Hepatocyte (in vitro differentiated cells): Measurements from ENCODE around the gene KIRREL3. TPM values are rescaled to one million over a fixed set of nuclear protein-coding genes. Genes with fewer than 3 reads are reported as not detected.

Experiments
- DNase-seq: peaks from one replicate; pipeline ENCODE4 v3.0.0-alpha.2; 2016; ENCODE audit warnings: low spot score
- H2AFZ ChIP-seq: fragments of 200-600 bp; sonication (generic); 2 replicates; pipeline ENCODE4 v1.6.0; 2016; ENCODE audit warnings: antibody characterized with exemption, mild to moderate bottlenecking
- H3K27ac ChIP-seq: fragments of 200-600 bp; sonication (generic); 2 replicates; pipeline ENCODE4 v1.5.1; 2016; ENCODE audit warnings: mild to moderate bottlenecking
- H3K27me3 ChIP-seq: fragments of 200-600 bp; sonication (generic); 2 replicates; pipeline ENCODE4 v1.6.1; 2016
- H3K36me3 ChIP-seq: fragments of 200-600 bp; sonication (generic); replicated peaks from 2 replicates; pipeline ENCODE4 v1.5.1; 2016; ENCODE audit warnings: low read depth; ENCODE audit not compliant: insufficient read depth
- H3K4me1 ChIP-seq: fragments of 200-600 bp; sonication (generic); 2 replicates; pipeline ENCODE4 v1.5.1; 2016; ENCODE audit warnings: mild to moderate bottlenecking, moderate library complexity; ENCODE audit not compliant: insufficient read depth
- H3K4me2 ChIP-seq: fragments of 200-600 bp; sonication (generic); 2 replicates; pipeline ENCODE4 v1.6.0; 2016
- H3K4me3 ChIP-seq: fragments of 200-600 bp; sonication (generic); 2 replicates; pipeline ENCODE4 v1.5.1; 2016; ENCODE audit warnings: mild to moderate bottlenecking
- H3K79me2 ChIP-seq: fragments of 200-600 bp; sonication (generic); 2 replicates; pipeline ENCODE4 v1.6.0; 2017; ENCODE audit warnings: mild to moderate bottlenecking
- H3K9me2 ChIP-seq: fragments of 200-600 bp; sonication (generic); replicated peaks from 2 replicates; pipeline ENCODE4 v1.6.0; 2017; ENCODE audit warnings: mild to moderate bottlenecking; ENCODE audit not compliant: insufficient read depth
- H3K9me3 ChIP-seq: fragments of 200-600 bp; sonication (generic); 2 replicates; pipeline ENCODE4 v1.5.1; 2016; ENCODE audit warnings: low read depth, mild to moderate bottlenecking
- H4K20me1 ChIP-seq: fragments of 200-600 bp; sonication (generic); 2 replicates; pipeline ENCODE4 v1.6.0; 2016; ENCODE audit warnings: mild to moderate bottlenecking; ENCODE audit not compliant: insufficient read depth, poor library complexity, severe bottlenecking
- CTCF ChIP-seq: fragments of 200-600 bp; sonication (generic); IDR thresholded peaks from 2 replicates; pipeline ENCODE4 v1.5.1; 2016; ENCODE audit warnings: antibody characterized with exemption, mild to moderate bottlenecking; ENCODE audit not compliant: poor library complexity
- EZH2 ChIP-seq: fragments of 200-600 bp; sonication (generic); IDR thresholded peaks from 2 replicates; pipeline ENCODE4 v1.6.1; 2016; ENCODE audit warnings: antibody characterized with exemption, mild to moderate bottlenecking, borderline replicate concordance
- EZH2phosphoT487 ChIP-seq: fragments of 200-600 bp; sonication (generic); IDR thresholded peaks from one replicate; pipeline ENCODE4 v1.6.1; 2018; ENCODE audit warnings: antibody characterized with exemption, mild to moderate bottlenecking, low read depth, moderate library complexity; ENCODE audit not compliant: unreplicated experiment, severe bottlenecking
- WGBS: methylation state at CpG from one replicate; pipeline ENCODE4 v1.1.6; 2016; ENCODE audit warnings: low lambda C conversion rate; ENCODE audit errors: missing lambda C conversion rate; 5-methylcytosine and 5-hydroxymethylcytosine counted together
- polyA plus RNA-seq: library from polyadenylated mRNA; unstranded; fragments of >200 nt; fragmentation: Nextera tagmentation; extraction: Ambion mirVana; gene quantifications from 2 replicates; pipeline ENCODE4 v1.2.1, GENCODE V29; 2016
- total RNA-seq: library from RNA; depleted of rRNA; stranded (reverse); fragments of >200 nt; gene quantifications from 2 replicates; pipeline ENCODE4 v1.2.3, GENCODE V29; 2014

Gene KIRREL3
- total and polyA plus RNA-seq, 2 experiments from 2014 or later: 0.33 to 0.86 TPM

DNA sequence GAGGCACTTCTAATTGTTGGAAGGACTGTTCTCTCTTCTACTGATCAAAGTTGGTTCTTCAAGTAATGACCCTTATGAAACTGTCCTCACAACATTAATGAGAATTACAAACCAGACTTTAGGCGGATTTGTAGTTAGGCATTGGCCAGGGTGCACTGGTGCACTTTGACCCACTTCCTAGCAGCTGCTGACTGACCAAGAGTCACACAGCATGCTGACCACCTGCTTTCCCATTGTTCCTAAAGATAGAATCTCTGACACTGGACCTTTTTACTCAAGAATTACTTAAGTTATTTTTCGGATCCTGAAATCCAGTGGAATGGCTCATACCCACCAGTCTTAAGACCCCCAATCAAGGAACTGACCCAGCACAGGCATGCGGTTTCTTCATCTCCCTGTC, 381.1 kb downstream of the KIRREL3 start:
- H3K27me3 ChIP-seq: peaks cover 4% of the 10 kb centered on the region
- H3K27ac ChIP-seq: no peak overlapping the region
- no peak overlapping the region for H3K4me3 ChIP-seq
- 81% methylated on average over 3 of the region's 3 CpGs for WGBS
- no peaks in the 10 kb centered on the region for H3K36me3 ChIP-seq
- H3K79me2 ChIP-seq: no peaks in the 10 kb centered on the region
- no peaks in the 10 kb centered on the region for H3K4me1 ChIP-seq
- no peaks in the 10 kb centered on the region for H3K9me3 ChIP-seq
- TF ChIP-seq CTCF (no peak), EZH2 (no peak), EZH2phosphoT487 (no peak)
- H4K20me1 ChIP-seq: no peaks in the 10 kb centered on the region
- DNase-seq: no peak
- H3K9me2 ChIP-seq: no peaks in the 10 kb centered on the region
- no peak overlapping the region for H2AFZ ChIP-seq
- no peak overlapping the region for H3K4me2 ChIP-seq

GRCh38 chr11:126615845-126616244, 384.7 kb downstream of the KIRREL3 start:
- Histone ChIP-seq H3K4me2 (no peak overlapping the region), H3K9me3 (no peaks in the 10 kb centered on the region), H2AFZ (no peak overlapping the region), H3K4me1 (no peaks in the 10 kb centered on the region), H4K20me1 (no peaks in the 10 kb centered on the region), H3K9me2 (no peaks in the 10 kb centered on the region), H3K27ac (no peak overlapping the region), H3K27me3 (peaks cover 12% of the 10 kb centered on the region), H3K36me3 (no peaks in the 10 kb centered on the region), H3K4me3 (no peak overlapping the region), H3K79me2 (no peaks in the 10 kb centered on the region)
- no peak for TF ChIP-seq CTCF
- 93% methylated on average over 11 of the region's 11 CpGs for WGBS
- DNase-seq: no peak

- H3K4me3 ChIP-seq: no peak overlapping the region
- no peaks in the 10 kb centered on the region for H4K20me1 ChIP-seq
- H3K9me2 ChIP-seq: no peaks in the 10 kb centered on the region
- H3K27me3 ChIP-seq: peaks cover 29% of the 10 kb centered on the region
- WGBS: 88% methylated on average over 4 of the region's 4 CpGs
- H3K36me3 ChIP-seq: no peaks in the 10 kb centered on the region
- no peak overlapping the region for H2AFZ ChIP-seq
- no peak for DNase-seq
- no peaks in the 10 kb centered on the region for H3K79me2 ChIP-seq
- TF ChIP-seq EZH2phosphoT487: no peak
- TF ChIP-seq EZH2: no peak
- TF ChIP-seq CTCF: no peak
- H3K4me1 ChIP-seq: no peaks in the 10 kb centered on the region
- no peak overlapping the region for H3K4me2 ChIP-seq
- no peaks in the 10 kb centered on the region for H3K9me3 ChIP-seq
- no peak overlapping the region for H3K27ac ChIP-seq
These were observed 387.3 kb downstream of the KIRREL3 start for GRCh38 chr11:126613272-126613671.

DNA sequence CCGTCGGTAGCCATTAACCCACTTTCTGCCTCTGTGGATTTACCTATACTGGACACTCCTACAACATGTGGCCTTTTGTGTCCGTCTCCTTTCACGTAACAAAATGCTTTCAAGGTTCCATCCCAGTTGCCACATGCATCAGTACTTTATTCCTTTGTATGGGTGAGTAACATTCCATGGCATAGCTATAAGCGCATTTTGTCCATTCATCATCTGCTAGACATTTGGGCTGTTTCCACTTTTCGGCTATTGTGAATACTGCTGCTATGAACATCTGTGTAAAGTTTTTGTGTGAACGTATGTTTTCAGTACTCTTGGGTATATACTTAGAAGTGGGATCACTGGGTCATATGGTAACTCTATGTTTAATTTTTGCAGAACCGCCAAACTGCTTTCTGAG, 387.9 kb downstream of the KIRREL3 start:
- Histone ChIP-seq H3K27ac (no peak overlapping the region), H2AFZ (no peak overlapping the region), H3K9me3 (no peaks in the 10 kb centered on the region), H3K9me2 (no peaks in the 10 kb centered on the region), H4K20me1 (no peaks in the 10 kb centered on the region), H3K79me2 (no peaks in the 10 kb centered on the region), H3K4me3 (no peak overlapping the region), H3K4me1 (no peaks in the 10 kb centered on the region), H3K27me3 (peaks cover 30% of the 10 kb centered on the region), H3K4me2 (no peak overlapping the region), H3K36me3 (no peaks in the 10 kb centered on the region)
- 90% methylated on average over 8 of the region's 8 CpGs for WGBS
- no peak for DNase-seq
- TF ChIP-seq EZH2phosphoT487 (no peak), EZH2 (no peak), CTCF (no peak)
